A549 treated with DMSO at 1 μM for 4 hours (cell line): Measurements from ENCODE around the gene PARVA. TPM values are rescaled to one million over a fixed set of nuclear protein-coding genes. Genes with fewer than 3 reads are reported as not detected.

Source experiments
- total RNA-seq: library from RNA; stranded (reverse); fragments of 200-300 nt; extraction: Qiagen RNA extraction; gene quantifications from 5 replicates; pipeline ENCODE4 v1.2.3, GENCODE V29; 2022; ENCODE audit warnings: low read depth

PARVA gene, protein sequence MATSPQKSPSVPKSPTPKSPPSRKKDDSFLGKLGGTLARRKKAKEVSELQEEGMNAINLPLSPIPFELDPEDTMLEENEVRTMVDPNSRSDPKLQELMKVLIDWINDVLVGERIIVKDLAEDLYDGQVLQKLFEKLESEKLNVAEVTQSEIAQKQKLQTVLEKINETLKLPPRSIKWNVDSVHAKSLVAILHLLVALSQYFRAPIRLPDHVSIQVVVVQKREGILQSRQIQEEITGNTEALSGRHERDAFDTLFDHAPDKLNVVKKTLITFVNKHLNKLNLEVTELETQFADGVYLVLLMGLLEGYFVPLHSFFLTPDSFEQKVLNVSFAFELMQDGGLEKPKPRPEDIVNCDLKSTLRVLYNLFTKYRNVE
- total RNA-seq, result 24.7 to 29.2 TPM (median 26.3 TPM) in 5 replicates

DNA sequence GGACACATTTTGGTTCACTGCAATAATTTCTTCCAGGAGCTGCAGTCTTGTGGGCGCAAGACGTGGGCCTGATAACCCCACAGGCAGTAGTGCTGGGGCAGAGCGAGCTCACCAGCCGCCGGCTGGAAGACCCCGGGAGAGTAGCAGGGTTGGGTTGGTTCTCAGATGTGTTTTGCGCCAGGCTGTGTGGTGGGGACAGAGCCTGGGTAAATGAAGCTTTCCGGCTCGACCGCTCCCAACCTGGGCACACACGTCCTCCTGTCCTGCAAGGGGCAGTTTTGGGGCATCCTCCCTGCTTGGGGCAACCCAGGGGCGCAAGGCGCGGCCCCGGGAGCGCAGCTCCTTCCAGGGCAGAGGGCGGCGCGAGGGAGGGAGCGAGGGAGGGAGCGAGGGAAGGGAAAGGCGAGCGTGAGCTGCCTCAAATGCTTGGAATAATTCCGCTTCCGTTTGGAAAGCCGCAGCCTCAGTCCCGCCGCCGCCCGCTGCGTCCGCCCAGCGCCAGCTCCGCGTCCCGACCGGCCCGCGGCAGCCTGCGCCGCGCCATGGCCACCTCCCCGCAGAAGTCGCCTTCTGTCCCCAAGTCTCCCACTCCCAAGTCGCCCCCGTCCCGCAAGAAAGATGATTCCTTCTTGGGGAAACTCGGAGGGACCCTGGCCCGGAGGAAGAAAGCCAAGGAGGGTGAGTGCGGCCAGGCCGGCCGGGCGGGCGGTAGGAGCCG is at the start of gene PARVA:
Gene PARVA (plus strand): TSS at position 466 of the 718 bp plus-strand sequence. CDS start 77 bp downstream, at position 543.

